Loucy (cell line): ENCODE measurements around the gene GGN.
A peak's percentile ranks its signal among the peaks of the same experiment; 100 is the strongest.

Experiments used
- H2AFZ ChIP-seq: fragments of 200-600 bp; sonication (generic); 2 replicates; pipeline ENCODE4 v1.6.0; 2016; ENCODE audit warnings: antibody characterized with exemption, mild to moderate bottlenecking, low read length, moderate library complexity
- H3F3A ChIP-seq: fragments of 200-600 bp; 2 replicates; pipeline ENCODE4 v1.6.0; 2016; ENCODE audit warnings: antibody characterized with exemption, low read depth, mild to moderate bottlenecking
- H3K27me3 ChIP-seq: fragments of 200-600 bp; sonication (generic); 2 replicates; pipeline ENCODE4 v1.6.1; 2014; ENCODE audit warnings: low read length, mild to moderate bottlenecking; ENCODE audit not compliant: insufficient read depth, poor library complexity, severe bottlenecking
- H3K36me3 ChIP-seq: fragments of 200-600 bp; sonication (generic); 2 replicates; pipeline ENCODE4 v1.6.1; 2016; ENCODE audit warnings: low read length; ENCODE audit not compliant: insufficient read depth
- H3K4me1 ChIP-seq: fragments of 200-600 bp; sonication (generic); 2 replicates; pipeline ENCODE4 v1.5.1; 2014; ENCODE audit warnings: low read length, mild to moderate bottlenecking; ENCODE audit not compliant: insufficient read depth, poor library complexity, severe bottlenecking
- H3K4me2 ChIP-seq: fragments of 200-600 bp; sonication (generic); 2 replicates; pipeline ENCODE4 v1.6.0; 2014; ENCODE audit warnings: antibody characterized with exemption, low read length, low read depth, mild to moderate bottlenecking; ENCODE audit not compliant: poor library complexity, severe bottlenecking
- H3K4me3 ChIP-seq: fragments of 200-600 bp; sonication (generic); 2 replicates; pipeline ENCODE4 v1.5.1; 2014; ENCODE audit warnings: low read length, mild to moderate bottlenecking, mixed read lengths; ENCODE audit not compliant: poor library complexity, severe bottlenecking
- H3K79me2 ChIP-seq: fragments of 200-600 bp; sonication (generic); 2 replicates; pipeline ENCODE4 v1.6.1; 2014; ENCODE audit warnings: low read length; ENCODE audit not compliant: insufficient read depth
- H3K9ac ChIP-seq: fragments of 200-600 bp; sonication (generic); 2 replicates; pipeline ENCODE4 v1.6.0; 2014; ENCODE audit warnings: mild to moderate bottlenecking, low read depth, low read length, moderate library complexity; ENCODE audit not compliant: poor library complexity, severe bottlenecking
- H3K9me2 ChIP-seq: fragments of 200-600 bp; sonication (generic); replicated peaks from 2 replicates; pipeline ENCODE4 v1.6.1; 2016; ENCODE audit warnings: low read depth, low read length, mixed read lengths
- H3K9me3 ChIP-seq: fragments of 200-600 bp; sonication (generic); 2 replicates; pipeline ENCODE4 v1.6.1; 2014; ENCODE audit warnings: mild to moderate bottlenecking, antibody characterized with exemption, low read length, low read depth; ENCODE audit not compliant: insufficient read depth
- H4K20me1 ChIP-seq: fragments of 200-600 bp; sonication (generic); 2 replicates; pipeline ENCODE4 v1.6.0; 2014; ENCODE audit warnings: antibody characterized with exemption, low read length, mild to moderate bottlenecking; ENCODE audit not compliant: insufficient read depth, poor library complexity, severe bottlenecking
- EZH2phosphoT487 ChIP-seq: fragments of 200-600 bp; IDR thresholded peaks from 2 replicates; pipeline ENCODE4 v1.6.1; 2018; ENCODE audit warnings: antibody characterized with exemption, mild to moderate bottlenecking, moderate library complexity, borderline replicate concordance
- TF ChIP-seq, protein P1 (sequence below): fragments of 200-600 bp; sonication (generic); conservative IDR thresholded peaks from 2 replicates; pipeline ENCODE4 v1.5.1; 2014; ENCODE audit warnings: mild to moderate bottlenecking, antibody characterized with exemption, low read length

Gene GGN, protein sequence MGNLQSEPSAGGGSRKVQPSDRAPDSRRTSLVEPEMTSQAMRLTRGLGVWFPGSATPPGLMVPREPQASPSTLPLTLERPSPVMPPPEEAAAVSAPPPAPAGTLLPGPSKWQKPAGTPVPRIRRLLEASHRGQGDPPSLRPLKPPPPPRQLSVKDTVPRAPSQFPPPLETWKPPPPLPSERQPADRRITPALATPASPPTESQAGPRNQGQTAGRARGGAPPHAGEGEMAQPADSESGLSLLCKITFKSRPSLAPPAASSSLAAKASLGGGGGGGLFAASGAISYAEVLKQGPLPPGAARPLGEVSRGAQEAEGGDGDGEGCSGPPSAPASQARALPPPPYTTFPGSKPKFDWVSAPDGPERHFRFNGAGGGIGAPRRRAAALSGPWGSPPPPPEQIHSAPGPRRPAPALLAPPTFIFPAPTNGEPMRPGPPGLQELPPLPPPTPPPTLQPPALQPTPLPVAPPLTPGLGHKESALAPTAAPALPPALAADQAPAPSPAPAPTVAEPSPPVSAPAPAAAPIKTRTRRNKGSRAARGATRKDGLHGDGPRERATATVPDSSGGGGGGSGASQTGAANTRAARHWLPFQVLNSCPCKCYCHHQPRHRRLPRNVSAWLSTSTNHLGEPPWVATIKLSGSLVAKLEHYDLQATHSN

DNA sequence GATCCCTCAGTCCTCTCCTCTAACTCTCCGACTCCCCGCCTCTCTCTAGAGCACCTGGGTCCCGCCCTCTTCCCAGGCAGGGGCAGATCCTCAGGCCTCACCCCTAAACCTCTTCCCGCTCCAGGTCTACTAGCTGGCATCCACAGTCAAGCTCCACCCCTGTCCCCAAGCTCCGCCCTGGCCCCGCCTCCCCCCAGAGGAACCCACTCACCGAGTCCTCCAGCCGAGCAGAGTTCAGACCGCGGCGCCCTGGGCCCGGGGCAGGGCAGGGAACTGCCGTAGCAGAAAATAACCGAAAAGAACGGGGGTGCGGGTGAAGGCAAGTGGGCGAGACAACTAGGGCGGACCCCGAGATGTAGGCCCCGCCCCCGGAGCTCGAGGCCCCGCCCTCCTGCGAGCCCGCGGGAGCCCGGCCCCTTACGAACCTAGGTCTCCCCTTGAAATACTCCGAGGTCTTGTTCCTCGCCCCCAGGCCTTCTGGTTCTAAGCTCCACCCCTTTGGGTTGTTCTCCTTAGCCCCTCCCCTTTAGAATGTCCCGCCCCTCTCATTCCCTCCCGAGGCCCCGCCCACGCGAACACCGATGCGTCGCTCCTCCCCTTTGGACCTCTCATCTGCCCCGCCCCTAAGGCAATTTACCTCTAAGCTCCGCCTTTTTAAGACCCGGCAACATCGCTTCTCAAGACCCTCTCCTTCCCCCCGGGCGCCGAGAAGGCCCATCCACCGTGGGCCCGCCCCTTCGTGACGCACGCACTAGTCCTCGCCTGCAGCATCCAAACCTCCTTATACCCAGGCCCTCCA, at the start of gene GGN:
Gene GGN, minus strand, starts transcription at position 485 of the 799 bp plus-strand sequence. CDS start 773 bp downstream, outside the sequence.
- peaks cover 5% of the 10 kb centered on the region for H3K4me1 ChIP-seq
- no peaks in the 10 kb centered on the region for H3K9me2 ChIP-seq
- no peaks in the 10 kb centered on the region for H3K79me2 ChIP-seq
- H3K36me3 ChIP-seq = peaks cover 14% of the 10 kb centered on the region; the same call in 1 of the 2 replicates
- H3F3A ChIP-seq = no peaks in the 10 kb centered on the region
- H3K4me2 ChIP-seq = peak within 1 kb of the TSS; percentile 93
- H3K27me3 ChIP-seq = no peaks in the 10 kb centered on the region
- TF ChIP-seq EZH2phosphoT487 = no peak
- TF ChIP-seq, protein P1, sequence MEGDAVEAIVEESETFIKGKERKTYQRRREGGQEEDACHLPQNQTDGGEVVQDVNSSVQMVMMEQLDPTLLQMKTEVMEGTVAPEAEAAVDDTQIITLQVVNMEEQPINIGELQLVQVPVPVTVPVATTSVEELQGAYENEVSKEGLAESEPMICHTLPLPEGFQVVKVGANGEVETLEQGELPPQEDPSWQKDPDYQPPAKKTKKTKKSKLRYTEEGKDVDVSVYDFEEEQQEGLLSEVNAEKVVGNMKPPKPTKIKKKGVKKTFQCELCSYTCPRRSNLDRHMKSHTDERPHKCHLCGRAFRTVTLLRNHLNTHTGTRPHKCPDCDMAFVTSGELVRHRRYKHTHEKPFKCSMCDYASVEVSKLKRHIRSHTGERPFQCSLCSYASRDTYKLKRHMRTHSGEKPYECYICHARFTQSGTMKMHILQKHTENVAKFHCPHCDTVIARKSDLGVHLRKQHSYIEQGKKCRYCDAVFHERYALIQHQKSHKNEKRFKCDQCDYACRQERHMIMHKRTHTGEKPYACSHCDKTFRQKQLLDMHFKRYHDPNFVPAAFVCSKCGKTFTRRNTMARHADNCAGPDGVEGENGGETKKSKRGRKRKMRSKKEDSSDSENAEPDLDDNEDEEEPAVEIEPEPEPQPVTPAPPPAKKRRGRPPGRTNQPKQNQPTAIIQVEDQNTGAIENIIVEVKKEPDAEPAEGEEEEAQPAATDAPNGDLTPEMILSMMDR = no peak
- H3K9ac ChIP-seq = no peak within 1 kb of the TSS
- H3K9me3 ChIP-seq = no peaks in the 10 kb centered on the region
- peak within 1 kb of the TSS; percentile 61 for H2AFZ ChIP-seq
- H3K4me3 ChIP-seq = peak within 1 kb of the TSS; percentile 72
- no peaks in the 10 kb centered on the region for H4K20me1 ChIP-seq

DNA sequence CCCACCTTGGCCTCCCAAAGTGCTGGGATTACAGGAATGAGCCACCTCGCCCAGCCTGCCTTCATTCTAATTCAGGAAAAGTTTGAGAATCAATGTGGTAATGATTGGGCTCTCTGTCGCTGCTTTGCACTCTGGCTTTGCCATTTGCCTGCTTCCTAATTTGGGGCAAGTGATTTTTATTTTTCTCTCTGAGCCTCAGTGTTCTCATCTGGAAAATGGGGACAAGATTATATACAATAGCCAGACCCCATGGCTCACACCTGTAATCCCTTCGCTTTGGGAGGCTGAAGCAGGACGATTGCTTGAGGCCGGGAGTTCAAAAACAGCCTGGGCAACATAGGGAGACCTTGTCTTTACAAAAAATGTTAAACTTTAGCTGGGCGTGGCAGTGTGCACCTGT, 49.5 kb upstream of the GGN start:
- Histone ChIP-seq H3K4me1 (no peaks in the 10 kb centered on the region), H3K4me3 (no peak overlapping the region), H3K4me2 (no peak overlapping the region), H3K9me2 (no peaks in the 10 kb centered on the region), H3K79me2 (no peaks in the 10 kb centered on the region), H4K20me1 (no peaks in the 10 kb centered on the region), H3K9me3 (no peaks in the 10 kb centered on the region), H3K27me3 (no peaks in the 10 kb centered on the region), H3K36me3 (no peaks in the 10 kb centered on the region), H2AFZ (no peak overlapping the region), H3F3A (no peaks in the 10 kb centered on the region), H3K9ac (no peak overlapping the region)
- TF ChIP-seq EZH2phosphoT487 = no peak
- TF ChIP-seq, protein P1 = no peak

DNA sequence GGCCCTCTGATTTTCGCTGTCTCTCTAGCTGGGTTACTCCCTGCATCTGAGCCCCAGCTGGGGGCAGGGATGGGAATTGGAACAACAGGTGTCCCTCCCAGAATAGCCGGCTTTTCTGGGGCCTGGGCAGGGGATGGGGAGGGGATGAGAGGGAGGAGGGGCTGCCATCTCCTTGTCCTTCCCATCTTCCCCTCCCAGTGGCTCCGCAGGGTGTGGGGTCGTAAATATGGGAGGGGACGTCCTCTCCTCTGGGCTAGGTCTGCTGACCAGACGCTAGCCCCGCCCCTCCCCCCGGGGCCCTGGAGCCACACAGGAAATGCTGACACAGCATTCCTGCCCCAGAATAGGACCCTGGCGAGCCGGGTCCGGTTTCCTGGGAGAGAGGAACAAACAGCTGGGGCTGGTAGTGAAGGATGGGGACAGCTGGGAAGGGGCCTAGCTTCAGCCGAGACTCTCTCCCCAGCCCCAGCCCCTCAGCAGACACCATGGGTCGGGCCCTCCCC, 46.8 kb upstream of the GGN start:
- H4K20me1 ChIP-seq = no peaks in the 10 kb centered on the region
- no peak overlapping the region for H3K9ac ChIP-seq
- no peak overlapping the region for H3K4me2 ChIP-seq
- H3K9me3 ChIP-seq = no peaks in the 10 kb centered on the region
- no peaks in the 10 kb centered on the region for H3K79me2 ChIP-seq
- TF ChIP-seq, protein P1 = no peak
- no peak for TF ChIP-seq EZH2phosphoT487
- H3K27me3 ChIP-seq = no peaks in the 10 kb centered on the region
- H3F3A ChIP-seq = no peaks in the 10 kb centered on the region
- no peak overlapping the region for H2AFZ ChIP-seq
- no peaks in the 10 kb centered on the region for H3K9me2 ChIP-seq
- H3K4me1 ChIP-seq = peaks cover under 1% of the 10 kb centered on the region
- no peaks in the 10 kb centered on the region for H3K36me3 ChIP-seq
- H3K4me3 ChIP-seq = no peak overlapping the region
